ENCODE measurements around the gene KLHL9.

The KLHL9 gene

GRCh38 chr9:21348430-21348970, 13.3 kb upstream of the KLHL9 start:
- no peak for DNase-seq (ENCODE audit: insufficient read length, low spot score)
- TF ChIP-seq TAF1 (IDR thresholded peaks at IDR 0.05; ENCODE audit: low read depth, low read length), result no peak
- TF ChIP-seq POLR2AphosphoS5 (IDR thresholded peaks at IDR 0.05; ENCODE audit: low read depth, low read length), result no peak
- no peak for TF ChIP-seq PAX5 (IDR thresholded peaks at IDR 0.05; ENCODE audit: insufficient read depth, low read length, severe bottlenecking)
- FAIRE-seq, result peak; percentile 28

GRCh38 chr9:21340735-21341134, 5.5 kb upstream of the KLHL9 start:
- DNase-seq (ENCODE audit: insufficient read length, low spot score), result no peak
- FAIRE-seq, result no peak
- no peak for TF ChIP-seq POU2F2 (IDR thresholded peaks at IDR 0.05; ENCODE audit: low read depth, low read length)
- TF ChIP-seq TAF1 (IDR thresholded peaks at IDR 0.05; ENCODE audit: low read depth, low read length), result no peak
- TF ChIP-seq POLR2AphosphoS5 (IDR thresholded peaks at IDR 0.05; ENCODE audit: low read depth, low read length), result no peak
- no peak for TF ChIP-seq PAX5 (IDR thresholded peaks at IDR 0.05; ENCODE audit: insufficient read depth, low read length, severe bottlenecking)
- no peak for TF ChIP-seq POLR2A (IDR thresholded peaks at IDR 0.05; ENCODE audit: low read depth, low read length)
- TF ChIP-seq SPI1 (IDR thresholded peaks at IDR 0.05; ENCODE audit: low read depth, low read length), result no peak

- TF ChIP-seq PAX5 (IDR thresholded peaks at IDR 0.05; ENCODE audit: insufficient read depth, low read length, severe bottlenecking) (no peak), SPI1 (IDR thresholded peaks at IDR 0.05; ENCODE audit: low read depth, low read length) (no peak), POLR2AphosphoS5 (IDR thresholded peaks at IDR 0.05; ENCODE audit: low read depth, low read length) (no peak), POLR2A (IDR thresholded peaks at IDR 0.05; ENCODE audit: low read depth, low read length) (no peak), TAF1 (IDR thresholded peaks at IDR 0.05; ENCODE audit: low read depth, low read length) (no peak), POU2F2 (IDR thresholded peaks at IDR 0.05; ENCODE audit: low read depth, low read length) (no peak)
- no peak for DNase-seq (ENCODE audit: insufficient read length, low spot score)
- FAIRE-seq, result no peak
Measured at GRCh38 chr9:21336457-21336856, 1.3 kb upstream of the KLHL9 start.

- FAIRE-seq (peak; percentile 70), DNase-seq (ENCODE audit: insufficient read length, low spot score) (no peak)
- no peak for TF ChIP-seq POU2F2 (IDR thresholded peaks at IDR 0.05; ENCODE audit: low read depth, low read length)
- peak; percentile 12; the same call in 1 of the 2 replicates for TF ChIP-seq POLR2A (IDR thresholded peaks at IDR 0.05; ENCODE audit: low read depth, low read length)
Measured at GRCh38 chr9:21333226-21333625, 2.0 kb downstream of the KLHL9 start.

GRCh38 chr9:21331676-21332402, 3.4 kb downstream of the KLHL9 start:
- FAIRE-seq (peak; percentile 40), DNase-seq (ENCODE audit: insufficient read length, low spot score) (no peak)
- TF ChIP-seq POLR2AphosphoS5 (IDR thresholded peaks at IDR 0.05; ENCODE audit: low read depth, low read length), result no peak
- no peak for TF ChIP-seq SPI1 (IDR thresholded peaks at IDR 0.05; ENCODE audit: low read depth, low read length)
- no peak for TF ChIP-seq POLR2A (IDR thresholded peaks at IDR 0.05; ENCODE audit: low read depth, low read length)
- no peak for TF ChIP-seq POU2F2 (IDR thresholded peaks at IDR 0.05; ENCODE audit: low read depth, low read length)
- TF ChIP-seq TAF1 (IDR thresholded peaks at IDR 0.05; ENCODE audit: low read depth, low read length), result no peak
- no peak for TF ChIP-seq PAX5 (IDR thresholded peaks at IDR 0.05; ENCODE audit: insufficient read depth, low read length, severe bottlenecking)

- DNase-seq (ENCODE audit: insufficient read length, low spot score), result peak; percentile 12
- TF ChIP-seq SPI1 (IDR thresholded peaks at IDR 0.05; ENCODE audit: low read depth, low read length) (no peak), TAF1 (IDR thresholded peaks at IDR 0.05; ENCODE audit: low read depth, low read length) (no peak), PAX5 (IDR thresholded peaks at IDR 0.05; ENCODE audit: insufficient read depth, low read length, severe bottlenecking) (no peak), POLR2AphosphoS5 (IDR thresholded peaks at IDR 0.05; ENCODE audit: low read depth, low read length) (no peak), POU2F2 (IDR thresholded peaks at IDR 0.05; ENCODE audit: low read depth, low read length) (no peak), POLR2A (IDR thresholded peaks at IDR 0.05; ENCODE audit: low read depth, low read length) (no peak)
- FAIRE-seq, result peak; percentile 83
Measured at GRCh38 chr9:21326526-21327139, 8.6 kb downstream of the KLHL9 start.

GRCh38 chr9:21324047-21324446, 11.2 kb downstream of the KLHL9 start:
- DNase-seq (ENCODE audit: insufficient read length, low spot score), result no peak
- no peak for FAIRE-seq
- no peak for TF ChIP-seq POU2F2 (IDR thresholded peaks at IDR 0.05; ENCODE audit: low read depth, low read length)
- 0 out of 2 replicates have a peak, but pooled peaks have one; percentile 6 for TF ChIP-seq POLR2AphosphoS5 (IDR thresholded peaks at IDR 0.05; ENCODE audit: low read depth, low read length)

GRCh38 chr9:21322911-21323461, 12.2 kb downstream of the KLHL9 start:
- TF ChIP-seq POLR2AphosphoS5 (IDR thresholded peaks at IDR 0.05; ENCODE audit: low read depth, low read length) (no peak), POU2F2 (IDR thresholded peaks at IDR 0.05; ENCODE audit: low read depth, low read length) (no peak), PAX5 (IDR thresholded peaks at IDR 0.05; ENCODE audit: insufficient read depth, low read length, severe bottlenecking) (no peak), SPI1 (IDR thresholded peaks at IDR 0.05; ENCODE audit: low read depth, low read length) (no peak), TAF1 (IDR thresholded peaks at IDR 0.05; ENCODE audit: low read depth, low read length) (no peak), POLR2A (IDR thresholded peaks at IDR 0.05; ENCODE audit: low read depth, low read length) (no peak)
- DNase-seq (ENCODE audit: insufficient read length, low spot score), result no peak
- no peak for FAIRE-seq

- no peak for DNase-seq (ENCODE audit: insufficient read length, low spot score)
- FAIRE-seq, result no peak
- TF ChIP-seq POU2F2 (IDR thresholded peaks at IDR 0.05; ENCODE audit: low read depth, low read length) (no peak), POLR2A (IDR thresholded peaks at IDR 0.05; ENCODE audit: low read depth, low read length) (no peak), PAX5 (IDR thresholded peaks at IDR 0.05; ENCODE audit: insufficient read depth, low read length, severe bottlenecking) (no peak), TAF1 (IDR thresholded peaks at IDR 0.05; ENCODE audit: low read depth, low read length) (no peak), POLR2AphosphoS5 (IDR thresholded peaks at IDR 0.05; ENCODE audit: low read depth, low read length) (no peak), SPI1 (IDR thresholded peaks at IDR 0.05; ENCODE audit: low read depth, low read length) (no peak)
Measured at GRCh38 chr9:21320465-21320864, 14.7 kb downstream of the KLHL9 start.
